ENCODE measurements around the gene ICOSLG.
"Not testable (repeated sequence)": the region's sequence is repeated elsewhere in the genome, so short reads cannot be mapped to it uniquely, and the experiment has no call there.

Gene ICOSLG, protein sequence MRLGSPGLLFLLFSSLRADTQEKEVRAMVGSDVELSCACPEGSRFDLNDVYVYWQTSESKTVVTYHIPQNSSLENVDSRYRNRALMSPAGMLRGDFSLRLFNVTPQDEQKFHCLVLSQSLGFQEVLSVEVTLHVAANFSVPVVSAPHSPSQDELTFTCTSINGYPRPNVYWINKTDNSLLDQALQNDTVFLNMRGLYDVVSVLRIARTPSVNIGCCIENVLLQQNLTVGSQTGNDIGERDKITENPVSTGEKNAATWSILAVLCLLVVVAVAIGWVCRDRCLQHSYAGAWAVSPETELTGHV

DNA sequence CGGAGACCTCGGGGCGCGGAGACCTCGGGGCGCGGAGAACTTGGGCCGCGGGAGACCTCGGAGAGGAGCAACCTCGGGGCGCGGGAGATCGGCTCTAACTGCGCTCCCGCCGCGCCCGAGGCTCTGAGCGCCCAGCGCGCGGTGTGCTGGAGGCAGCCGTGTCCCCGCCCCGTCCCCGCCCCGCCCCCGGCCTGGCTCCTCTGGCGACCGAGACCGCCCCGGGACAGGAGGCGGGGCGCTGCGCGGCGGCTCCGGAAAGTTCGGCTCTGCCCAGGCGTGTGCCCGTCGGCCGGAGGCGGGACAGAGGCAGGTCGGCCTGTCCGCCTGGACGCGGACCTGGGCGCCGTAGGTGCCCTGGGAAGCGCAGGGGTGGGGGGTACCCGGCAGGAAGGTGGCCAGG is at the start of gene ICOSLG:
Gene ICOSLG (minus strand): TSS at position 102 of the 400 bp plus-strand sequence. CDS start 126 bp downstream, outside the sequence.
- DNase-seq: not testable (repeated sequence)

DNA sequence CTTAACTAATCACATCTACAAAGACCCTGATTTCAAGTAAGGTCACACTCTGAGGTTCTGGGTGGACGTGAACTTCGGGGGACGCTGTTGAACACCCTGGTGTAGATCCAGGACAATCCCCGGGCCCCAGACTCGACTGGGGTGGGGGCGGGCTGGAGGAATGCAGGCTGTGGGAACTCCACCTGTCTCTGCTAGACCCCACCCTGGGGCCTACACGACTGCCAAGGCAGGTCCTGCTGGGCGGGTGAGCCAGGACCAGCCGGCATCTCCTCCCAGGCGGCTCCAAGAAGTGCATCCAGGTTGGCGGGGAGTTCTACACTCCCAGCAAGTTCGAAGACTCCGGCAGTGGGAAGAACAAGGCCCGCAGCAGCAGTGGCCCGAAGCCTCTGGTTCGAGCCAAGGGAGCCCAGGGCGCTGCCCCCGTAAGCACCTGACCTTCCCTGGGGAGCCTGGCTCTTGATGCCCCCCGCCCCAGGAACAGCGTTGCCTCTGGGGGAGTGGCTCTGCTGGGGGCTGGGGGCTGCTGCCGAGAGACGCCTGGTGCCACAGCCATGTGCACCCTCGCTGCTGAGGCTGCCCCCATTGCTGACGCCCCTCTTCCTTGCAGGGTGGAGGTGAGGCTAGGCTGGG is 48.8 kb upstream of the ICOSLG start:
- DNase-seq: no peak

DNA sequence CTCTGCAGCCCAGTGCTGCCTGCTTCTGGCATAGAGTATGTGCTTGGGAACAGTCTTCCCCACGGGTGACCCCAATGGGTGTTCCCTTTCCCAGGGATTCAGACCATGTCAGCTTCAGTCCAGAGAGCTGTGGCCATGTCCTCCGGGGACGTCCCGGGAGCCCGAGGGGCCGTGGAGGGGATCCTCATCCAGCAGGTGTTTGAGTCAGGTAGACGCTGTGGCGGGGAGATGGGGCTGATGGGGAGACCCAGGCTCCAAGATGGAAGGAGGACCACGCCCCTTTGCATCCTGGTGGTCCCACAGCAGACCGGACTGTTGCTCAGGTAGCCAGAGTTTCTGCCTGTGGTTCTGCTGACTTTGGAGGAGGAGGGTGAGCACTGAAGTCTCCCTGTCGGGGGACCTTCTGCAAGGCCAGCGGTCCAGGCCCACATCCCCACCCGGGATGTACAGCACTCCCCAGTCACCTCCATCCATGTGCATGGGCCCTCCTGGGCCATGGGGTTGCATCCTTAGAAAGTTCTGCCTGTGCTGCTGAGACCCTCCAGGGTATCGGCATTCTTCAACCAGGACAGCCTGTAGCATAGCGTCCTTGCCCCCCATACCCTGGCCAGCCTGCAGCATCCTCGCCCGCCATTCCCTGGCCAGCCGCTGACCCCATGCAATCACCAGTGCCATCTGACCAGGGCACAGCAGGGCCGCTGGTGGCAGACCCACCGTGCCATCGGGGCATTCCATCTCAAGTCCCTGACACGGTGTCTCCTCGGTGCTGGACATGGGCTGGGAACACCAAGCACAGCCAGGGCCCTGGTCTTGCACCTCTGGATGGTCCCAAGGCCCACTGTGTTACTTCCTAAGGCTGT is 47.7 kb upstream of the ICOSLG start:
- DNase-seq: no peak

DNA sequence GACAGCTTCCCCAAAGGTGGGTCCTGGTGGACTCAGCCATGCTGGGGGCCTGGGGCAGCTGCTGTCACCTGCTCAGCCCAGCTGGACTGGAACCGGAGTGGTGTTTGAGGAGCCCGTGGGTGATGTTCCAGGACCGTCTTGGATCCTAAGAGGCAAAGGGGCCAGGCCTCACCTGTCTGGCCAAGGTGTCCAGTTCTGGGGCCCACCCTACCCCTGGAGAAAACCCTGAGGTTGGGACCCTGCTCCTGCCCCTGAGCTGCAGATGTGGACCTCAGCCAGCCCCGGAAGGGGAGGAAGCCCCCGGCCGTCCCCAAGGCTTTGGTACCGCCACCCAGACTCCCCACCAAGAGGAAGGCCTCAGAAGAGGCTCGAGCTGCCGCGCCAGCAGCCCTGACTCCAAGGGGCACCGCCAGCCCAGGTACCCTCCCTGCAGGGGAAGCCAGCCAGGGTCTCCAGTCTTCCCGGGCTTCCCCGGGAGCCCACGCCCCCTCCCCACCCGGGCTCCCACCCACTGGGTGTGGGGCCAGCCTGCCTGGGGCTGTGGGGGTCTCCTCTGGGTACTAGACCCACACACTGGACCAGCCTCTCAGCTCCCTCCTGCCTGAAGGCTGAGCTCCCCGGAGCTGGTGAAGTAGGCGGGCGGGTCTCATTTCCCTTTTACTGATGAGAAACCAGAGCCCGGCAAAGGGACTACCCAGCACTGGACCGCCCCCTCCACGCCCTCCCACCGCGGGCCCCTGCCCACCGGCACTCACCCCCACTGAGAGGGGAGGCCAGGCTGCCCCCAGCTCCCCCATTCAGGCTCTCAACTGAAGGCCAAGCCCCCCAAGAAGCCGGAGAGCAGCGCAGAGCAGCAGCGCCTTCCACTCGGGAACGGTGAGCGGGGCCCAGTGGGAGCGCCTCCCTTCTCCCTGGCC is 46.2 kb upstream of the ICOSLG start:
- DNase-seq: no peak

DNA sequence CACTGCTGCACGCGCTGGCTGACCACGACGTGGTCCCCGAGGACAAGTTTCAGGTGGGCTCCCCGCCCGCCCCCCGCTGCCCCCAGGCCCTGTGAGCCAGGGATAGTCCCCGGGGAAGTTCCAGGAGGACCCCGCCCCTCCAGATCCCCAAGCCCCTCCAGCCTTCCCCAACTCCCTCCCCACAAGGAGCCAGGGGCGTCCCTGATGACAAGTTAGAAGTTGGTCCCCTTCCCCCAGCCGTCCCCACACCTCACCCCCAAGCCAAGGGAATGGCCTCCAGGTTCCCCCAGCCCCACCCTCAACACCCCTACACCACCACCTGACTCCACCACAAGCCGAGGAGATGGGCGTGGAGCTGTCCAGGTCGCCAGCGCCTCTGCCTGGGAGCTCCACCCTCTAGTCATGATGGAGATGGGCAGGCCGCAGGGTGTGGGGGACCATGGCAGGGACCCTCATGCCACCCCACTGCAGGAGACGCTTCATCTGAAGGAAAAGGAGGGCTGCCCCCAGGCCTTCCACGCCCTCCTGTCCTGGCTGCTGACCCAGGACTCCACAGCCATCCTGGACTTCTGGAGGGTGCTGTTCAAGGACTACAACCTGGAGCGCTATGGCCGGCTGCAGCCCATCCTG is 45.5 kb upstream of the ICOSLG start:
- DNase-seq: no peak

DNA sequence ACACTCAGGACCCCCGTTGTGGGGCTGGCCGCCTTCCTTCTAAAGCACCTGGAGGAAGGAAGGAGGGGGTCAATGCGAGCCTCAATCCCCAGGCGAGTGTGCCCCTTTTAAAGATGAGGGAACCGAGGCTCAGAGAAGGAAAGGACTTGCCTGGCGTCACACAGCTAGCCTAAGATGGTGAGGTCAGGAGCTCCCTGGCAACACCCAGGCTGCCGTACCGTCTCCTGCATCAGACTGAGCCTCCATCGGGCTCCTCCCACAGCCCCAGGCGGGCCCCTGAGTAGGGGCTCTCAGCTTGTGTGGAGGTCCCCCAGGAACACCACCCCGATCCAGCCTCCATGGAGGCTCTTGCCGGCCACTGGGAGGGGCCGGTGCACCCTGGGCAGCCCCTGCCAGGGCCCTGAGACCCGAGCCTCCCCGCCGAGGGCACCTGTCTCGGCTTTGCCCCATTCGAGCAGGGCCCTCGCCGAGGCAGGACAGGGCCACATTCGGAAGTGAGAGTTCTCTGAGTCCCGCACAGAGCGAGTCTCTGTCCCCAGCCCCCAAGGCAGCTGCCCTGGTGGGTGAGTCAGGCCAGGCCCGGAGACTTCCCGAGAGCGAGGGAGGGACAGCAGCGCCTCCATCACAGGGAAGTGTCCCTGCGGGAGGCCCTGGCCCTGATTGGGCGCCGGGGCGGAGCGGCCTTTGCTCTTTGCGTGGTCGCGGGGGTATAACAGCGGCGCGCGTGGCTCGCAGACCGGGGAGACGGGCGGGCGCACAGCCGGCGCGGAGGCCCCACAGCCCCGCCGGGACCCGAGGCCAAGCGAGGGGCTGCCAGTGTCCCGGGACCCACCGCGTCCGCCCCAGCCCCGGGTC is 44.6 kb upstream of the ICOSLG start, which contains the start of gene AIRE:
Gene AIRE (plus strand): TSS at position 739 of the 855 bp plus-strand sequence. CDS start 131 bp downstream, outside the sequence.
- no peak for DNase-seq

DNA sequence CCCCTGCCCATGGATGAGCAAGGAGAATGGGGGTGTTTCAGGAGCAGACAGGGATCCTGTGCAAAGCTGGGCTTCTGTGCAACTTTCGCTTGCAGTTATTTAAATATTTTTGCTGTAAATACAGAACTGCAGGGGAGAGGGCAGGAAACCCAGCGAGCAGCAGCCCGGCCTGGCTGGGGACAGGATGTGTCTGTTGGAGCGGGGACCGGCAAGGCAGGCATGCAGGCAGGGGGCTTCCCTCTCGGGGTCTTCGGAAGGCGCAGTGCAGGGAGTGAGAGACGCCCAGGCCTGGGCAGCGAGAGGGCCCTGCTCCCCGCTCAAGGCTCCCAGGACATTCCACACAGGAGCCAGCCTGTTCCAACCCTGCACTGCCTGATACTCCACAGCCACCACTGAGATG is 43.2 kb upstream of the ICOSLG start:
- no peak for DNase-seq

DNA sequence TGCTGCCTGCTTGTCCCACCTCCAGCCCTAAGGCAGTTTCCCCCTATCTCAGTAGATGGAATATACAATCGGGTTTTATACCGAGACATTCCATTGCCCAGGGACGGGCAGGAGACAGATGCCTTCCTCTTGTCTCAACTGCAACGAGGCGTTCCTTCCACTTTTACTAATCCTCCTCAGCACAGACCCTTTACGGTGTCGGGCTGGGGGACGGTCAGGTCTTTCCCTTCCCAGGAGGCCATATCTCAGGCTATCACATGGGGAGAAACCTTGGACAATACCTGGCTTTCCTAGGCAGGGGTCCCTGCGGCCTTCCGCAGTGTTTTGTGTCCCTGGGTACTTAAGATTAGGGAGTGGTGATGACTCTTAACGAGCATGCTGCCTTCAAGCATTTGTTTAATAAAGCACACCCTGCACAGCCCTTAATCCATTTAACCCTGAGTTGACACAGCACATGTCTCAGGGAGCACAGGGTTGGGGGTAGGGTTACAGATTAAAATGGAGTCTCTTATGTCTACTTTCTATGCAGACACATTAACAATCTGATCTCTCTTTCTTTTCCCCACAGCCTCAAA is 42.6 kb upstream of the ICOSLG start:
- not testable (repeated sequence) for DNase-seq

DNA sequence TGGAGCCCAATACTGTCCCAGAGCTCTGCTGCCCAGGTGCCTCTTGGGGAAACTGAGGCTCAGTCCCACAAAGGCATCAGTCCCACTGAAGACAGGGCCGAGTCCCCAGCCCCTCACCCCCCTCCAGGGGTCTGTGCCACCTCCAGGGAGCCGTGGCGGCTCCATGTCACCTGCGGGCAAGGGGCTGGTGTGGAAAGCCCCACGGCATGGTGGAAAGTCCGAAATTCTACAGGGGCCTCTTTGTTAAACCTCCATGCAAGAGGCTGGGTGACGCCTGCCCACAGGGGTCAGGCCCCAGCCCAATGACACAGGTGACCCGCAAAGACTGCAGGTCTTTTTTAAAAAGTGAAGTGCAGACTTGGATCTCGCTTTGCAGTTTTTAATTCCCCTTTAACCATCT is 41.6 kb upstream of the ICOSLG start:
- DNase-seq: no peak

DNA sequence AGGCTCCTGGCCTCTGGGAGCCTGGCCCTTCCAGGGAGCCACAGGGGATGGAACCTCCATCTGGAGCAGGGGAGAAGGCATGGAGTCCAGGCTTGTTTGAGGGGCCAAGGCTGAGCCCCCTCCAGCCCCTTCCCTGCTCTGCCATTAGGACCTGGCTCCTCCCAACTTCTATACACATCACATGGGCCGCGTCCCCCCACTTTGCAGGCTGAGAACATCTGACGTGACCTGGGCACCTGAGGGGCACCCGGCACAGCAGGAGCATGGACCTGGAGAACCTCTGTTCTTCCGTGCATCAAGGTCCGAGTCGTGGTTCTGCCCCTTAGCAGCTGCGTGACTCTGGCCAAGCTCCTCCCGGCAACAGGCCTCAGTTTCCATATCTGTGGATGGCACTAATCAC is 41.1 kb upstream of the ICOSLG start:
- DNase-seq: no peak

DNA sequence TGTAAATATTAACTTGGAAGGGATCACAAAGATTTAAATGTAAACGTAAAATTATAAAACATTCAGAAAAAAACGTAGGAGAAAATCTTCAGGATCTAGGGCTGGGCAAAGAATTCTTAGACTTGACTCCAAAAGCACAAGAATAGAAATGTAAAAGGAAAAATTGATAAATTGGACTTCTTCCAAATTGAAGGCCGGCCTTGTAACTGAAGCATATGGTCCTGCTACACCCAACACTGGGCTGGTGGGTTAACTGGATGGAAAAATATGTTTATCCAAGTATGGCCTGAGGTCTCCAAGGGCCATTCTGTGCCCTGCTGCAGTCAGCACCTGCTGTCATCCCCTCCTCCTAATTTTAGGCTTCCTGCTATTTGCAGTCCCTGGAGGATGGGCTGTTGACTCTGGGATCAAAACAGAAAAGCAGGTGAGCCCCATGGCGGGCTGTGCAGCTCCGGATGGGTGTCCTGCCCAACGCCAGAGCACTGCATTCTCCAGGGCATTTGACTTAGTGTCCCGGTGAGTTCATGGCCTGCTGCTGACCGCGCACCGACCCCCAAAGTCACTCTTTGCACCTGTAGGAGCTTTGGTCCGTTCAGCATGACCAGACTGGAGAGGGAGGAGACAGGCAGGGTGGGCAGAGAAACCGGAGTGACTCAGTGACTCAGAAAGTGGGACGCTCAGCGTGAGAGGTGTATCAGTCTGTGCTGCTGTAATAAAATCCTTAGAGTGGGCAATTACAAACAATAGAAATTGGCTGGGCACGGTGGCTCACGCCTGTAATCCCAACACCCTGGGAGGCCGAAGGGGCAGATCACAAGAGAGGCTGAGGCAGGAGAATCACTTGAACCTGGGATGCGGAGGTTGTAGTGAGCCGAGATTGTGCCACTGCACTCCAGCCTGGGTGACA is 38.9 kb upstream of the ICOSLG start:
- DNase-seq: peak; percentile 55

DNA sequence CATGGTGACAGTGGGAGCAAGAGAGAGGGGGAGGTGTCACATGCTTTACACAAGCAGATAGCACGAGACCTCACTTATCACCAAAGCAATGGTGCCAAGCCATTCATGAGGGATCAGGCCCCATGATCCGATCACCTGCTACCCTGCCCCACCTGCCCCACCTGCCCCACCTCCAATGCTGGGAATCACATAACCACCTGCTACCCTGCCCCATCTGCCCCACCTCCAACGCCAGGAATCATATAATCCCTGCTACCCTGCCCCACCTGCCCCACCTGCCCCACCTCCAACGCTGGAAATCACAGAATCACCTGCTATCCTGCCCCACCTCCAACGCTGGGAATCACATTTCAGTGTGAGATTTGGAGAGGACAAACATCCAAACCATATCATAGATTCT is 34.3 kb upstream of the ICOSLG start:
- DNase-seq: no peak

DNA sequence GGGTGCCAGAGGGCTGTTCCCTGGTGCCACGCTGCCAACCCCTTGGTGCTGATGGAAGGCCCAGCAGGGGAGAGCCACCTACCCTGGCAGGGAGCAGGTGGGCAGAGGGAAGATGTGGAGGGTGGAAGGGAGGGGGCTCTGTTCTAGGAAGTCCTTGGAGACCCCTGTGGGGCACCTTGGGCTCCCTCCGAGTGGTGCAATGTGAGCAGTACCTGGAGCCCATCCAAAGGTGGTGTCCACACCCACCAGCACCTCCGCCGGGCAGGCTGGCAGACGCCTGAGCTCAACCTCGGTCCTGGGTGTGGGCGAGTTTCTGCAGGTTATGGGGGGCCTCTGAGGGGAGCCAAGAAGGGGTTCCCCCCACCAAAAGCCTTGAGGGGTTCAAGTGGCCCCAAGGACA is 32.3 kb upstream of the ICOSLG start:
- DNase-seq: no peak

DNA sequence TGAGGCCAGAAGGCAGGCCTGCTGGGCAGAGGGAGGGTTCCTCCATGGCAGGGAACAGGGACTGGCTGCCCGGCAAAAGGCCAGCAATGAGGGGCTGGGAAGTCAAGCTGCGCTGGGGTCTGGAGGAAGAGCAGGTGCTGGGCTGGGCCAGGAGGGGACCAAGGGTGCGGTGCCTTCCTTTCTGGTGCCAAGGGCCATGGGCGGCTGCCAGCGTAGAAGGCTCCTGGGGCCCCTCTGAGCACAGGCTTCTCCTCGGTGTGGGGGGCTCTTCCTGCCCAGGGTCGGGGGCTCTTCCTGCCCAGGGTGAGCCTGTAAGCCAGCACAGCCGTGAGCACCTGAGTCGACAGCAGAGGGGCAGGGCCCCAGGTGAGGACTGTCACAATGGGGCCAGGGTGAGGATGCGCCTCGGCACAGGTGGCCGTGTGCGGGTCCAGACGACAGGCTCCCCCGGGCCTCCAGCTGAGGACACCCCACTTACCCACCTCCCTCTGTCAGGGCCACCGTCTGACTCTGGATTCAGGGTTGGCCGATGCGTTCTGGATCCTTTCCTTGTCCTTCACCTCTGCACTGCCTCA is 31.6 kb upstream of the ICOSLG start:
- DNase-seq: no peak

DNA sequence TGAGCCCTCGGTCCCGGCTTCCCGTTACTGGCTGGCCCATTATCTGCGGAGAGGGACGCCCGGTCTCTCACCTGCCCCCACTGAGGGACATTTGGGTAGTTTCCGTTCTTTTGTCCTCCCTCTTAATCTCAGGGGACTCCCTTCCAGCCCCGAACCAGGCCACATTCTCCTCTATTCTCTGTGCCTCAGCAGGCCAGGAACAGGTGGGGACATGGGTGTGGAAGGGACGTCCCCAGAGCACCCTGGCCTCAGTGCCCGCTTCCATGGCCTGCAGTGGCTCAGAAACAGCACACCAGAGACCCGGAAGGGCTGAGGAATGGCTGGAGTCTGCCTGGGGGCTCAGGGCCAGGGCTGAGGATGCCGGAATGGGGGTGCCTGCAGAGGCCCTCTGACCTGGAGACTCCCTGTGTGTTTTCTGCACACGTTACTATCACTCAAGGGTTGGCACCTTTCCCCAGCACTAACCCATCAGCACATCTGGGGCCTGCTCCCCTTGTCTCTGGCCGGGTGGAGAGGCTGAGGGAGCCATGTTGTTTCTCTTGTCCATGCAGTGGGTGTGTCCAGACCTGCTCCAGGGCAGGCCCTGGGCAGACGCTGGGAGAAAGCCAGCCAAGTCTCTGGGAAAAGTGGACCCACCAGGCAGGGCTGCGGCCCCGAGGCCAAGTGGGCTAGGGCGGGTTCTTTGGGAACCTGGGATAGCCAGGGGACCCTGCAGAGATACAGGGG is 31.0 kb upstream of the ICOSLG start:
- no peak for DNase-seq

DNA sequence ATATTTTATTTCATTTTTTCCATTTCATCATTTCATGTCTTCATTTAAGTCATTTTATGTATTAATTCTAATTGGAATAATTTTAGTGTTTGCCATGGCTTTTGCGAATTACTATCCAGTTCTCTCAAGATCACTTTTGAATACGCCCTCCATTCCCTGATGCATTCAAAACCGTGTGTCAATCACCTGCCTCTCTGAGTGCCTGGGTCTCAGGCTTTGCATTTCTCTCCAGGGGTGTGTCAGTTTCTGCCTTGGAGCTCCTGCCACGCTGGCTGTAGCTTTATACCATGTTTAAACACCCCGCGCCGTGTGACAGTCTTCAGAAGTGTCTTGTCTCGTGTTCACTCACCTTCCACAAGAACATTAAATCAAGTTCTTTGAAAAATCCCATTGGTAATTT is 28.3 kb upstream of the ICOSLG start:
- DNase-seq: no peak

DNA sequence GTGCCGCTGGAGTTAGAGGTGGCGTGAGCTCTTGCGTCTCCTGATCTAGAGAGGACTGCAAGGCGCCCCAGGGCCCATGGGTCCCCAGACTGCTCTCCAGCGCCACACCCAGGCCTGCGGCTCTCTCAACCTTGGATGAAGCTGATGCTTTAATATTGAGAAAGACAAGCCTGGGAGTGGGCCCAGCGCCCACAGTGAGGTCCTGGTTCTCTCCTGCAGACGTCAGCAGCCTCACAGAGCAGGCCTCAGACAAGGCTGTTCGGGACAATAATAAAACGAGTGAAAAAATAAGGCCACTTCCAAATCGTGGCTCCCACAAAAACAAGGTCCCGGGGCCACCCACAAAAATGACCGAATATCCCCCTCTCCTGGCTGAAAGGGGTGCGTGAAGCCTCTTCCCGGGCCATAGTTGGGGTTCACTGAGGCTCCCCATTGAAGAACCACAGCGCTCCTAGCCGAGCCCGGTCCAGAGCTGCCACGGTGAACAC is 27.0 kb upstream of the ICOSLG start:
- DNase-seq: no peak

DNA sequence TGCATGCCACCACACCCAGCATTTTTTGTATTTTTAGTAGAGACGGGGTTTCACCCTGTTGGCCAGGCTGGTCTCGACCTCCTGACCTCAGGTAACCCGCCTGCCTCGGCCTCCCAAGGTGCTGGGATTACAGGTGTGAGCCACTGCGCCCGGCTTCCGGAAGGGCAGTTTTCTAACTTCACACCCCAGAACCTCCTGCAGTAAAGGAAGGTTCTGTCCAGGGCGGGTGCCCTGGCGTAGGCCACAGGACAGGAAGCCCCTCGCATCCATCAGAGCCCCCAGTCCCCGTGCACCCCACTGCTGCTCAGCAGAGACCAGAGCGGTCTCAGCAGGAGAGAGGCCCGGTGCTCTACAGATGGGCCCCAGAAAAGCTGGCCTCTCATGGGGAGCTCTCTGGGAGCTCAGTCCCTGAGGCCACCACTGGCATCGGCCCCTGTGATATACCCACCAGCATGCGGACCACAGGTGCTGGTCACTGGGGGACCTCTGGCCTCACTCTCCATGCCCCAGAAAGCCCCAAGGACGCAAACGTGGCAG is 25.1 kb upstream of the ICOSLG start:
- DNase-seq: no peak

Measured in DMS153 (cell line).